HG03066 (cell line): ENCODE data around the gene GNB3.

ENCODE experiments used
- ATAC-seq: cut with Tn5 transposase; IDR thresholded peaks from one replicate; pipeline ENCODE4 v1.9.1; 2021; ENCODE audit warnings: low read depth; ENCODE audit not compliant: unreplicated experiment

Gene GNB3

GRCh38 chr12:6840761-6841515 is at the start of gene GNB3:
Gene GNB3, plus strand, starts transcription at chr12:6840925. Its CDS starts 363 bp downstream, at chr12:6841288.
- no peak for ATAC-seq

GRCh38 chr12:6791931-6792520 is 48.7 kb upstream of the GNB3 start:
- no peak for ATAC-seq

GRCh38 chr12:6792522-6793201 is 48.1 kb upstream of the GNB3 start:
- no peak for ATAC-seq

- ATAC-seq = no peak
Measured at GRCh38 chr12:6795088-6795487, 45.6 kb upstream of the GNB3 start.

- no peak for ATAC-seq
Measured at GRCh38 chr12:6796576-6796975, 44.1 kb upstream of the GNB3 start.

- no peak for ATAC-seq
Measured at GRCh38 chr12:6799147-6799546, 41.6 kb upstream of the GNB3 start.

- ATAC-seq = no peak
Measured at GRCh38 chr12:6807170-6807569, 33.6 kb upstream of the GNB3 start.

- no peak for ATAC-seq
Measured at GRCh38 chr12:6809056-6809455, 31.7 kb upstream of the GNB3 start.

GRCh38 chr12:6810758-6811157 is 30.0 kb upstream of the GNB3 start:
- no peak for ATAC-seq

- ATAC-seq = no peak
Measured at GRCh38 chr12:6813363-6813762, 27.4 kb upstream of the GNB3 start.

- ATAC-seq = no peak
Measured at GRCh38 chr12:6816598-6816997, 24.1 kb upstream of the GNB3 start.

GRCh38 chr12:6817098-6817497 is 23.6 kb upstream of the GNB3 start:
- no peak for ATAC-seq

- ATAC-seq = no peak
Measured at GRCh38 chr12:6817662-6818157, 23.0 kb upstream of the GNB3 start.

- no peak for ATAC-seq
Measured at GRCh38 chr12:6818222-6818621, 22.5 kb upstream of the GNB3 start.

- no peak for ATAC-seq
Measured at GRCh38 chr12:6818645-6819044, 22.1 kb upstream of the GNB3 start.

- no peak for ATAC-seq
Measured at GRCh38 chr12:6819106-6820030, 21.4 kb upstream of the GNB3 start.

- ATAC-seq = no peak
Measured at GRCh38 chr12:6820166-6820565, 20.6 kb upstream of the GNB3 start.

GRCh38 chr12:6821591-6822425 is 18.9 kb upstream of the GNB3 start, which contains the start of gene GPR162:
Gene GPR162, plus strand, starts transcription at chr12:6821821. Its CDS starts 2,078 bp downstream, at chr12:6823899.
- ATAC-seq = no peak

GRCh38 chr12:6822426-6823135 is 18.1 kb upstream of the GNB3 start:
- ATAC-seq = no peak
